ENCODE data around the gene TTC33.

The TTC33 gene

DNA sequence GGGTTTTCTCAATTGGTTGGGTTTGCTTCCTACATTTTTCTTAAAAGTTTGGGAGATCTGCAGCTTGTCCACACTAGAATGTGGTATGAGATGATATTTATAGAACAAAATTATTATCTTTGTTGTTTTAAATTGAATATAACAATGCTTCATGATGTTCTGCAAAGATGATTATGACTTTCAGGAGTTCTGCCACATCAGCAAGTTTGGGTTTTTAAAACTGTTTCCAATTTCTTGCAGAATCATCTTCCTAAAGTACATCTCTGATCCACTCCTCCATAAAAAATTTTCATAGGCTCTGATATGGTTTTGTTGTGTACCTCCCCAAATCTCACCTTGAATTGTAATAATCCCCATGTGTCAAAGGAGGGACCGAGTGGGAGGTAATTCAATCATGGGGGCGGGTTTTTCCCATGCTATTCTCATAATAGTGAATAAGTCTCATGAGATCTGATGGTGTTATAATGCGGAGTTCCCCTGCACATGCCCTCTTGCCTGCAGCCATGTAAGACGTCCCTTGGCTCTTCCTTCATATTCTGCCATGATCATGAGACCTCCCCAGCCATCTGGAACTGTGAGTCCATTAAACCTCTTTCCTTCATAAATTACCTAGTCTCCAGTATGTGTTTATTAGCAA lies 195.2 kb downstream of the TTC33 start:
- no peak for DNase-seq

DNA sequence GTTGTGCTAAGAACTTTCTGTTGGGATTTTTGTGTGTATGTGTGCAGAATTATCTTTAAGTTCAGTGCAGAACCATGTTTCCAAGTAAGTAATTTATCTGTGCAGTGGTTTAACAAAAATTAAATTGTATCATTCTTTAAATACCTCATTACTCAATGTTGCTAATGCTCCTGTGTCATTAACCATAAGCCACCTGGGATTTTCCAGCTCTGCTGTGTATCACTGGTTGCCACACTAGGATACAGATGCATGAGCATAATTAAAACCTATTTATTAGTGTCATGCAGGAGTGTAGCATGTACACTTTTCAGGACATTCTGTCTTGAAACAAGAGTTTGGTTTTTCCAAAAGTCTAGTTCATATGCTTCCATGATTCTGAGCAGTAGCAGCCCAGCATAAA lies 196.5 kb downstream of the TTC33 start:
- DNase-seq, result no peak

DNA sequence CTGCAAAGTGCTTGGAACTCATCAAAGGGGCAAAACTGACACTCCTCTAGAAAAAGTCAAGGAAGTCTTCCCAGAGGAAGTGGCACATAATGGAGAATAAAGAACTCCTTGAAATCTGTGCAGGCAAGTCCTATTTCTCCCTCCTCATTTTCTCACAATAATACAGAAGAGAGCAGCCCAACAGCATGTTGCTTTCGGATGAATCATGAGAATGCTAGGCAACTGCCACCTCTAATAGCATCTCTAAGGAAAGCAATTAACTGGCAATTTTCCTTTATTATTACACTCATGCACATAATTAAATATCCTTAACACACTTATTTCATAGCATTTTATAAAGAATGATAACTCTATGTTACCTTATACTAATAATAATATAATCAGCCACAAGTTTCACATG lies 198.3 kb downstream of the TTC33 start:
- DNase-seq, result no peak

DNA sequence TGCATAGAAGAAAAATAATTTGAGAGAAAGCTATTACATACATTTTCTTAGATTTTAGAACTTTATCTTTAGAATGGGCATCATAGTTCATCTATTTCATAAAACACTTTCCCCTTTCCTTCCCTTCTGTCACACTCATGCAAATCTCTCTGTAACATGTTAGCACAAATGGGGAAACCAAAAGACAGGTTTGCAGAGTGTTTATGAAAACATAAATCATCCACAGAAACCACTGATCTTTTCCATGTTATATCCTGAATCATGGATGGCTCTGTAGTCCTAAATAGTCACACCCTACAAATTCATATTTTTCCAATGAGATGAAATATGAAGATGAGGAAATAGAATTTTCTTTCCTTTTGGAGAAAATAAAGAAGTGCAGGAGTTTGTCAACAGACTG lies 198.9 kb downstream of the TTC33 start:
- DNase-seq, result no peak

DNA sequence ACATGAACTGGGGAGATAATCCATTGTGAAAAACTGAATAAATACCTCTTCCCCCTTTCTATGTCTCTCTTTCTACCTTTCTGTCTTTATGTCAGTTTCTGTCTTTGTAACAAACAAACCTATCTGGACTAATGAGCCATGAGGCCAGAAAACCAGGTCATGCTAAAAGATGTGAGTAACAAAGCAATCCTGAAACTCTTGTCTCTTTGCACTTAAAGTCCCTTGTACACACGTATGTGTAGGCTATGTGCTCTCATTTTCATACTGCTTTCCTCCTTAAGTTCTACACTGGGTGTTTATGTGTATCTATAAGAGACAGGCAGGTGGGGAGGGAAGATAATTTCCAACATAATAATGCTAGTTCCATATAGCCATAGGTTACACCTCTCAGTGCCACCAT lies 199.9 kb downstream of the TTC33 start:
- DNase-seq, result no peak

DNA sequence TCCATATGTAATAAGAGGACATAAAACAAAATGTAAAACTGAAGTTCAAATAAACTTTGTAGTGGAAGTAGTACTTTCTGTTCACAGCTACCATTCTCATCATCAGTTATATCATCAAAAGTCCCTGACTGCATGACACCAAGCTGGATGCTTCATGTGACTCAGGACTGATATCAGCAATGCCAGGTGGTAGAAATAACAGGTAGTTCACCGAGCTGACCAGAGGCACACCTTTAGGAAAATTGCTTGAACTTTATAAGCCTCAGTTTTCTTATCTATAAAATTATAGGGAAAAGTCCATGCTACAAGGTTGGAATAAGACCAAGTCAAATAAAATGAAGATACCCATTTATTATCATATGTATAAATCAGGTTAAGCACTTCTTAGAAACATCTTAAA lies 200.9 kb downstream of the TTC33 start:
- no peak for DNase-seq

DNA sequence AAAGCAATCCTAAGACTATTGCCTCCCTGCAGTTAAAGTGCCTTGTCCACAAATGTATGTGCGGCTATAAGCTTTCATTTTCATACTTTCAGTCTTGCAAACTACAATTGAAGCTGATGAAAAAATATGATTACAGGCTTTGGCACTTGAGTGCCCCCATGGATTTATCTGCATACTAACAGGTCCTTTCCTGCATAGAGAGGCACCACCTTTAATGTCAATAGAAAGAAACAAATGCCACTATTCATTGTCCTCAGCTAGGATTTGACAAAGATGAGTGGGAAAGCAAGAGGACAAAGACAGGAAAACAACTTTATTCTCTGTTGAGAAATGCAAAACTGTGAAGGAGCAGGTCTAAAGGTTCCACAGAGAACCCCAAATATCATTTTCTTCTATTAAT lies 201.7 kb downstream of the TTC33 start:
- no peak for DNase-seq

DNA sequence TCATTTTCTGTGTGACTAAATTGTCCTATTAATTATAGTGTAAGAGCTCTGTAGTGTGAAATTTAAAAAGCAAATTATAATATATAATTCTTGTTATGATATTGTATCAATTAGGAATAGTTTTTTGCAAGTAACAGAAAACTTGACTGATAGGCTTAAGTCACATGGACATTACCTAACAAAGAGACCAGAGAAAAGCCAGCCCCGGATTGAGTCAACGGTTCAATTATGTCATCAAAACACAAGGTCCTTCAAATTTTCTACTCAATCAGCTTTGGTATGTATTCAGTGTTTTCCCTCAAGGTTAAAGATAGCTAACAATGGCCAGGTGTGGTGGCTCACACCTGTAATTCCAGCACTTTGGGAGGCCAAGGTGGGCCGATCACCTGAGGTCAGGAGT lies 202.8 kb downstream of the TTC33 start:
- no peak for DNase-seq

DNA sequence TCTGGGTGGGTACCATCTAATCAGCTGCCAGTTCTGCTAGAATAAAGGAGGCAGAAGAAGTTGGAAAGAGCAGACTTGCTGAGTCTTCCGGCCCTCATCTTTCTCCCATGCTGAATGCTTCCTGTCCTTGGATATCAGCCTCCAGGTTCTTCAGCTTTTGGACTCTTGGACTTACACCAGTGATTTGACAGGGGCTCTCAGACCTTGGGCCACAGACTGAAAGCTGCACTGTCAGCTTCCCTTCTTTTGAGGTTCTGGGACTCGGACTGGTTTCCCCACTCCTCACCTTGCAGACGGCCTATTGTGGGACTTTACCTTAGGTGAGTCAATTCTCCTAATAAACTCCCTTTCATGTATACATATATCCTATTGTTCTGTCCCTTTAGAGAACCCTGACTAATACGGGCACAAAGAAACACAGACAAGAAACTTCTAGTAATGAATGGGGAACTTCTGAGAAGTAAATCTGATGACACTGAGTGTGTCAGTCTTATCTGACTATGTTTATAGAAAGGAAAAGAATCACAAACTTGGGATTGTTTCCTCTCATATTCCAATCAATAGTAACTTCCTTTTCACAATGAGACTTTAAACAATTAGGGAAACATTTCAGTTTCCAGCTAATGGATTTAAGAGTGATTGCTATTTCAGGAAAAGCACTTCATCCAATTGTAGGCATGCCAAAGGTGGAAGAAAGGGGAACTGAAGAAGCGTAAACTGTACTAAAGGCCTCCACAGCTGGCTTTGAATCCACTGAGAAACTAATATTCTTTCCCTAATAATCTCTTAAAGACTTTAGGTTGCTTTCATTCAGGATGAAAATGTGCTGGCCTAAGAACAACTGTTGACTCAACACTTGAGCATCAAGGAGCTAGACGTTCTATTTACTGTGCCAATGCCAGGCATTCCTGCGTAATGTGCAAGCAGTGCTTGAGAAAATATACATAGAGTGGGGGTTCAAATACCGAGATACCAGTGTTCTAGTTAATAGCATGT lies 204.0 kb downstream of the TTC33 start:
- DNase-seq, result no peak

DNA sequence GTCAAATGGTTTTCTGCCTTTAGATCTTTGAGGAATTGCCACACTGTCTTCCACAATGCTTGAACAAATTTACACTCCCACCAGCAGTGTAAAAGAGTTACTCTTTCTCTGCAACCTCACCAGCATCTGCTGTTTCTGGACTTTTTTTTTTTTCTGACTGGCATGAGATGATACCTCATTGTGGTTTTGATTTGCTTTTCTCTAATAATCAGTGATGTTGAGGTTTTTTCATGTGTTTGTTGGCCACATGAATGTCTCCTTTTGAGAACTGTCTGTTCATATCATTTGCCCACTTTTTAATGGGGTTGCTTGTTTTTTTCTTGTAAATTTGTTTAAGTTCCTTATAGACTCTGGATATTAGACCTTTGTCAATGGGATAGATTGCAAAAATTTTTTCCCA lies 205.3 kb downstream of the TTC33 start:
- no peak for DNase-seq

DNA sequence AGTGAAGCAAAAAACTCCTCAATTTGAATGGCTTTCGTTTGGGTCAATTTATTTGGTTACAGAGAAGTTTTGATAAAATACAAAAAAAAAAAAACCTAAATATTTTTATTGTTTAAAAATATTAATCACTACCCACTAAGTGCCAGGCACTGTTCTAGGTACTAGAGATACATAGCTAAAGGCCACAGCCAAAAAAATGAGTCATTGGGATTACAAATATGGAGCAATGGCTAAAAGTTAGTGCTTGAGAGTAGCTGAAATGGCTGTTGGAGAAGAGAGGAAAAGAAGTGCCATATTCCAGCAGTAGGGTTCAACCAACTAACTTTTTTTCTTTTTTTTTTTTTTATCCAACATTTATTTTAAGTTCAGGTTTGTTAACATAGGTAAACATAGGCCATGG lies 206.1 kb downstream of the TTC33 start:
- no peak for DNase-seq

DNA sequence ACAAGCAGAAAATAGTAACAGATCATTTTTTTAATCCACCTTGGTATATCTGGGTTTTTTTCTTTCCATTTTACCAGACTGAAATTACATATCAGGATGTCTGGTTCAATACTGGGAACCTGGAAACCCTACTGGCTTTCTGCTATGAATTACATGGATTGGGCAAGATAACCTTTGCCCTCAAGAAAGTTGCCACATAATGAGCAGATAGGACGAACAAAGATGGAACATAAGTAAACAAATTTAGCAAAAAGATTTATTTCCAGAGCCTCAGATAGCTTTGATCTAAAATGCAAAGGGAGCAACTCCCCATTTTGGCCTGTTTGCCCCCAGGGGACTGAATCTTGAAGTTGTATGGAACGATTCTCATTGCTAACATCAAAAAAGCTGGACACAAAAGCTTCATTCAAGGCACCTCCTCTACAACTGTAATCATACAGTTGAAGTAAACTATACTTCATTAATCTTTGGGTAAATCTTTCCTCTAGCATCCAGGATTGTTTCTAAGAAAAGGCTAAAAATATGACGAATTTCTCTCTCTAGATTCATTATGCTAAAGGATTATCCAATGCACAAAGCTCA lies 207.7 kb downstream of the TTC33 start:
- no peak for DNase-seq

DNA sequence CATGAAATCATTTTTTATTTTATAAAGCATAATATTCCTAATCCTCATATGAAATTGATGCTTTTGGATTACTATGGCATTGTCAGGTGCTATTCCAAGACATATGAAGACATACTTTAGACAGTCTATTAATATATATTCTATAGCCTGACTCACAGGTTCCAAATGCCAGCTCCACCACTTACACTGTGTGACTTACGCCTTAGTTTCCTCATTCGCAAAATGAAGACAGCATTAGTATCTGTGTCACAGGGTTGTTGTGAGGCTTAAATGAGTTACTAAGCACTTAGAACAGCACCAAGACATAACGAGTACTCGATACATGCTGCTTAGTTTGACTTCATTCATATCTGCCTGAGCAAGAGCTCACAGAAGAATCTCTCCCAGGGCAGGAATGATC lies 208.2 kb downstream of the TTC33 start:
- DNase-seq, result no peak

DNA sequence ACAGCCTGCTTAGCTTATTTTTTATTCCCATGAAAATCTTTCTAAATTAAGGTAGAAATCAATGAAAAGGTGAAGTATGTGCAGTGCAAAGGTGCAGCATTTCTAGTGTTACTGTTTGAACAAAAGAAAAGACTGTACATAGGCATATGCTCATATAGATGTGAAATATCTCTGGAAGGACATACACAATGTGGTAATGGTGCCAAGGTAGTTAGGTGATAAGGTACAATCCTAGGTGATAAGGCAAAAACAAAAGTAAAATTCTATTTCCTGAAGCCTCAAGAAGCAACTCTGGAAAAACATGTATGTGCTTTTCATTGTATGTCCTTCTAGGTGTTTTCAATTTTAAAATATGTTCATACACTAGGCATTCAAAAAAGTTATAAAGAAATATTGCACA lies 215.5 kb downstream of the TTC33 start:
- DNase-seq, result no peak

DNA sequence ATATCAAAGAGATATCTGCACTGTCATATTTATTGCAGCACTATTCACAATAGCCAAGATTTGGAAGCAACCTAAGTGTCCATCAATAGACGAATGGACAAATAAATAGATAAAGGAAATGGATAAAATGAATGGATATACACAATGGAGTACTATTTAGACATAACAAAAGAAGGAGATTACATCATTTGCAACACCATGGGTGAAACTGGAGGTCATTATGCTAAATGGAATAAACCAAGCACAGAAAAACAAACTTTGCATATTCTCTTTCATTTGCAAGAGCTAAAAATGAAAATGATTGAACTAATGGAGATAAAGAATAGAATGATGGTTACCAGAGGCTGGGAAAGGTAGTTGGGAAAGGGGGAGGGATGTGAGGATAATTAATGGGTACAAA lies 231.1 kb downstream of the TTC33 start:
- no peak for DNase-seq

DNA sequence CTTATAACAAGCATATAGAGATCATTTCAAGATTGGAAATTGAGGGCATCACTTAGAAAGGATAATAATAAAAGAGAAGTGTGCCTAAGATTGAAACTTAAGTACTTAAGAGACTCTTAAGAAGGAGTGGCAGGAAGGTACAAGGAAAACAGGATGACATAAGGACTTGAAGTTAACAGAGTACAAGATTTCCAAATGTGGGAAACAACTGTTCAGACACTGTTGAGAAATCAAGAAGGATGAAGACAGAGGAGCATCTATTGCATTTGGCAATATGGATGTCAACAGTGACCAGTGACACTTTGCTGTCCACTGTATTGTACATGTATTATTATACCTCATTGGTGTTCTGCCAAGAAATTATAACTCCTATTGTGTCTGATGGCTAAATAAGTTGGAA lies 233.8 kb downstream of the TTC33 start:
- no peak for DNase-seq

DNA sequence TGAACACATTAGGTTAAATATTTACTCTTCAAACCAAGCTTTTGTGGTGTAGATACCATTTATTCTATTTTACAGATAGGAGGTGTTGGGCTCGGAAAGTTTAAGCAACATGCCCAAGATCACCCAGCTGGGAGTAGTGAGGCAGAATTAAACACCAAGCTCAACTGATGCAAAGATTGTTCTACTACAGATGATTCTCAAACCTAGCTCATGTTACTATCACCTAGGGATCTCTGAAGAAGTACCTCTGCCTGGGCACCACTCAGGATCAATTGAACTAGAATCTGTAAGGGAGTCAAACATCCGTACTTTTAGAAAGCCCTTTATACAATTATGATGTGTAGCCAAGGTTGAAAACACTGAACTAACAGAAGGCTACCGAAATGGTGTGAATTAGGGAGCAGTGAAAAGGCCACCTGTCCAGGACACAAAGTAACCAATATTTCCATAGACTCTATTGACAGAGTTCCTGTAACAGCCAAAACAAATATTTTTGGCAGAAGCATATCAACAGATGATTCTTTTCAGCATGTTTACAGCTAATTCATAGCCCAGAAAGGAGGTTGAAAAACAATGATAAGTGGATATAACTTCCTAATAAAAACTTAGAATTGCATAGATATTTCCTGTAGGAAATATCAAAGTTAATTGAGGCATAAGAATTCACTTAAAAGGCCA lies 234.5 kb downstream of the TTC33 start:
- no peak for DNase-seq

DNA sequence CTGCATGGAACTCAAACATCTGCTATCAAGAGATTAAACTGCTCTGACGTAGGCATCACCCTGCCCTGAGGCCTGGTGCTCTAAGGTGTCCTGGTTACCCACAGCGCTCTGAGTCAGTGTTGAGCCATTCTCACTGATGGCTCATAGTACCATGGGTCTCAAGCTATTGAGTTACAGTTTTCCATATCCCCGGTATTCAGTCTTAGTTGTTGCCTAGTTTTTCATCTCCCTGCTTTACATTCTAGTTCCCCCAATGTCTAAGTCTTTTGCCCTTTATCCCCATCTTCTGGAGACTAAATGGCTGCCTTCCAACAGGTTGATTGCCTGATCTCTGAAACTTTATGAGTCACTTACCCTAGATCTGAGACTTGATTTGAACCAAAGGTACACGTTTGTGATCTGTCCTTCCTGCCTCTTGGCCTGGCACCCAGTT lies 237.3 kb downstream of the TTC33 start:
- DNase-seq, result no peak

DNA sequence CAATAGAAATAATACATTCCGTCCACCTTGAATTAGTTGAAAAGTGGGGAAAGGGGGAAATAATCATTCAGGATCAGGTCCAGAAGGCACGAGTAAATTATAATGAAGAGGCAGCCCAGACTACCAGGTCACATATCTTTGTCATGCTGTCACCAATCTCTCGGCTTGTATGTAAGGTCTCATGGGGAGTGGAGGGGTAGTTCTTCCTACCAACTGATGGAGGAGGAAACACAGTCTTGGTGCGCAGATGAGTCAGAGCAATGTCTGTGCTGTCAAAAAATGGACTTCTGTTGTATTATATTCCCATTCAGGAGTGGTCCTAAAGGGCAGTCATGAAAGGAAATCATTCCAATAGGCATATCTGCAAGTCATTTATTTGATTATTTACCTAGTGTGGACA lies 240.3 kb downstream of the TTC33 start:
- DNase-seq, result no peak

DNA sequence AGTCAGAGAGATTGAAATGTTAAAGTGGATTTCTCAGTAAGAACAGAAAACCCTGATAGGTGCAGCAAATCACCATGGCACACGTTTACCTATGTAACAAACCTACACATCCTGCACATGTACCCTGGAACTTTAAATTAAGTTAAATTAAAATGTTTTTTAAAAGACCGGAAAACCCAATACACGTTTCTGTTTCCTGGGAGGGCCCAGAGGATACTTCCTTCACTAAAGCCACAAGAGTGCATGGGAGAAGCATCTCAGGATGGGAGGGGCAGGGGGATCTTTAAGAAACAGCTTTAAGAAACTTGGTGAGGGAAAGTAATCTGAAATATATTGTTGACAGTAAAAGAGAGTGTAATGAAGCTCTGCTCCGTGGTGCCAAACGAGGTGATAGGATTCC lies 240.8 kb downstream of the TTC33 start:
- DNase-seq, result no peak

DNA sequence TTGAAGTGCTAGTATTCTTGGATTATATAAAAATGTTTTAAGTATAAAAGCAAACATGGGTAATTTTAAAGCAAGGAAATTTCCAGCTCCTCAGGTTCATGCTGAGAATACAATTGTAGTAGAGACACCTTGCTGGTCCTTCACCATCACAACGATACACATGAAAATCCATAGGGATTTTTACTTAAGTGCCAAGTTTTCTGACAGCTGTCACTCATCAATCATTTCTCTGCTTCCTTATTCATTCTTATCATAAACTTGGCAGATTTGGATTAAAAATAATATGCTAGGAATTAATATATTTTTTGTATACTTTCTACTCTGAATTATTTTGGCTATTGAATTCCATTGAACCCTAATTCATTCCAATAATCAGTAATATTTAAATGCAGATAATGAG lies 244.0 kb downstream of the TTC33 start:
- DNase-seq, result no peak

DNA sequence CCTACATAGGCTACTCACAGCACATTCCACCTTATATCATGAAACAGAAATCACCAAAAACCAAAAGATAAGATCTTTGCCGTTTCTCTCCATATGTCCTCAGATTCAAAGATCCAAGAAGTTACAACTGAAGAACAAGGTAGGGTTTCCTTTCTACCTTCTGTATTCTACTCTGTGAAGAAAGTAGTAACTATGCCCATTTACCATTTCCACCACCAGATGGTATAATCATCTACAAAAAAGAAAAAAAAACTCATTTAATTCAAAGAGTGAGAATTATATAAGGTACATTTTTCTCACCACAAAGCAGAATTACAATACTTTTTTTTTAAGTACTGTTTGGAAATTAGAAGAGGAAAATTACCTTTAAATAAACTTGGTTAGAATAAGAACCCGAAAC lies 248.7 kb downstream of the TTC33 start:
- no peak for DNase-seq

DNA sequence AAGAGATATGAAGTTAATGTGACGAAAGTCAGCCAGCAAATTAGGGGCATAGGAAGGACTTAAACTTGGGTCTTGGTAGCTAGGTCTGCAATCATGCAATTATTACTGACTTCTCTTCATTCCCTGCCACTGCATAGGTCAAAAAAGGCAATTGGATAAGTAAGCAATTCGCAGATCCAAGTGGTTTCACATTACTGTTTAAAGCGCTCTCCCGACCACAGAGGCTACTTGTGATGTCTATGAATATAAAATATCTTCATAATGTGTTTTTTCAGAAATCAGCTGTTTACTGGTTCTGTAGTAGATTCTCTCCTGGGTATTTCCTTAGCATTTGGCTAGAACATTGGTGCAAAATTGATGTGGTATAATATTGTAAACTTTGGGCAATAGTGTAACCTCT lies 250.7 kb downstream of the TTC33 start:
- no peak for DNase-seq

DNA sequence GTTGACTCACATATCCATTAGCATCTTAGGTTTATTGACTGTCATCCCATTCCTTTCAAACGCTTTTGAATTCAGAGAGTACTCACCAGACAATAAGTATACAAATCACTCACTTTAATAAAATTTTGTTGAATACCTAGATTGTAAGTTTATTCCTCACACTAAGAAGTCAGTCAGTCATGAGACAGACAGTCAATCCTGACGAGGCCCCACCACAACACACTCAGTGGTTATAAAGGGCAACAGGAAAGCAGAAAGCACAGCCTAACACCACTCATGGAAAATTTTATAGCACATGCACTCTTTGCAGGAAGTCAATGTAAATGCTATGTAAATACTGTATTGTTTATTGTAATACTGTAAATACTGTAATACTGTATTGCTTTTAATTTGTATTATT lies 252.3 kb downstream of the TTC33 start:
- no peak for DNase-seq
